ENCODE data around the gene MST1.

Gene MST1

DNA sequence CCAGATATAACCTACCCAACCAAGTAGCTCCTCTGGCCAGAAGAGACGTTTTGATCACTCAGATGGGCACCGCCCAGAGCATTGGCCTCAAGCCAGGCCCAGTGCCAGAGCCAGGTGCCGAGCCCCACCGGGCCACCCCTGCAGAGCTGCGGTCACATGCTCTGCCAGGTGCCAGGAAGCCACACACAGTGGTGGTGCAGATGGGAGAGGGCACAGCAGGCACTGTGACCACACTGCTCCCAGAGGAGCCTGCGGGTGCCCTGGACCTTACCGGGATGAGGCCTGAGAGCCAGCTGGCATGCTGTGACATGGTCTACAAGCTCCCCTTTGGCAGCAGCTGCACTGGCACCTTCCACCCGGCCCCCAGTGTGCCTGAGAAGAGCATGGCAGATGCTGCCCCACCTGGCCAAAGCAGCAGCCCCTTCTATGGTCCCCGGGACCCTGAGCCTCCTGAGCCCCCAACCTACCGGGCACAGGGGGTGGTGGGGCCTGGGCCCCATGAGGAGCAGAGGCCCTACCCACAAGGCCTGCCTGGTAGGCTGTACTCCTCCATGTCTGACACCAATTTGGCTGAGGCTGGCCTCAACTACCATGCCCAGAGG is 34.2 kb downstream of the MST1 start:
- DNase-seq, result no peak

DNA sequence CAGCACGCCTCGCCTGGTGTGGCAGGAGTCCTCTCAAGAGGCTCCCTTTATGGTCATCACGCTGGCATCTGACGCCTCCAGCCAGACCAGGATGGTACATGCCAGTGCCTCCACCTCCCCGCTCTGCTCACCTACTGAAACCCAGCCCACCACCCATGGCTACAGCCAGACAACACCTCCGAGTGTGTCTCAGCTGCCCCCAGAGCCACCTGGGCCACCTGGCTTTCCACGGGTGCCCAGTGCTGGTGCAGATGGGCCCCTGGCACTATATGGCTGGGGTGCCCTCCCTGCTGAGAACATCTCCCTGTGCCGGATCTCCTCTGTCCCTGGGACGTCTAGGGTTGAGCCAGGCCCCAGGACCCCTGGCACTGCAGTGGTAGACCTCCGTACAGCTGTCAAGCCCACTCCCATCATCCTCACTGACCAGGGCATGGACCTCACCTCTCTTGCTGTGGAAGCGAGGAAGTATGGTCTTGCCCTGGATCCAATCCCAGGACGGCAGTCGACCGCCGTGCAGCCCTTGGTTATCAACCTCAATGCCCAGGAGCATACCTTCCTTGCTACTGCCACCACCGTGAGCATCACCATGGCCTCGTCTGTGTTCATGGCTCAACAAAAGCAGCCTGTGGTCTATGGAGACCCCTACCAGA is 35.0 kb downstream of the MST1 start:
- DNase-seq, result no peak

DNA sequence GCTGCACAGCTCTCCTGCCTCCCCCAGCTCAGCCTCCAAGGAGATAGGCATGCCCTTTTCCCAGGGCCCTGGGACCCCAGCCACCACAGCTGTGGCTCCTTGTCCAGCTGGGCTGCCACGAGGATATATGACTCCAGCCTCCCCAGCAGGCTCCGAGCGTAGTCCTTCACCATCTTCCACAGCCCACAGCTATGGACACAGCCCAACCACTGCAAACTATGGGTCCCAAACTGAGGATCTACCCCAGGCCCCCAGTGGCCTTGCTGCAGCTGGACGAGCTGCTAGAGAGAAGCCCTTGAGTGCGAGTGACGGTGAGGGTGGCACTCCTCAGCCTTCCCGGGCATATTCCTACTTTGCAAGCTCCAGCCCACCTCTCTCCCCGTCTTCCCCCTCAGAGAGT is 35.7 kb downstream of the MST1 start:
- DNase-seq, result no peak

DNA sequence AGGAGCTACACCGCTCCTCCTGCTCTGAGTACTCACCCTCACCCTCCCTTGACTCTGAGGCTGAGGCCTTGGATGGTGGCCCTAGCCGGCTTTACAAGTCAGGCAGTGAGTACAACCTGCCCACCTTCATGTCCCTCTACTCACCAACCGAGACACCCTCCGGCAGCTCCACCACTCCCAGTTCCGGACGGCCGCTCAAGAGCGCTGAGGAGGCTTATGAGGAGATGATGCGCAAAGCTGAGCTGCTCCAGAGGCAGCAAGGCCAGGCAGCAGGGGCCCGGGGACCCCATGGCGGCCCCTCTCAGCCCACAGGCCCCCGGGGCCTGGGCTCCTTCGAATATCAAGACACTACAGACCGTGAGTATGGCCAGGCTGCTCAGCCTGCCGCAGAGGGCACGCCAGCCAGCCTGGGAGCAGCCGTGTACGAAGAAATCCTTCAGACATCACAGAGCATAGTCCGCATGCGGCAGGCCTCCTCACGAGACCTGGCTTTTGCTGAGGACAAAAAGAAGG is 36.3 kb downstream of the MST1 start:
- DNase-seq, result no peak

DNA sequence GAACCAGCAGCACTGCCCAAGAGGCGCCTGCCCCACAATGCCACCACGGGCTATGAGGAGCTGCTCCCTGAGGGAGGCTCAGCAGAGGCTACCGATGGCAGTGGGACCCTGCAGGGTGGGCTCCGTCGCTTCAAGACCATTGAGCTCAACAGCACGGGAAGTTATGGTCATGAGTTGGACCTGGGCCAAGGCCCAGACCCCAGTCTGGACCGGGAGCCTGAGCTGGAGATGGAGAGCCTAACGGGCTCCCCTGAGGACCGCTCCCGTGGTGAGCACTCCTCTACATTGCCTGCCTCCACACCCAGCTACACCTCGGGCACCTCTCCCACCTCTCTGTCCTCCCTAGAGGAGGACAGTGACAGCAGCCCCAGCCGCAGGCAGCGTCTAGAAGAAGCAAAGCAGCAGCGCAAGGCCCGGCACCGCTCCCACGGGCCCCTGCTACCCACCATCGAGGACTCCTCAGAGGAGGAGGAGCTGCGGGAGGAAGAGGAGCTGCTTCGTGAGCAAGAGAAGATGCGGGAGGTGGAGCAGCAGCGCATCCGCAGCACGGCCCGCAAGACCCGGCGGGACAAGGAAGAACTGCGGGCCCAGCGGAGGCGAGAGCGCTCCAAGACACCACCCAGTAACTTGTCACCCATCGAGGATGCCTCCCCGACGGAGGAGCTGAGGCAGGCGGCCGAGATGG is 36.9 kb downstream of the MST1 start:
- no peak for DNase-seq

DNA sequence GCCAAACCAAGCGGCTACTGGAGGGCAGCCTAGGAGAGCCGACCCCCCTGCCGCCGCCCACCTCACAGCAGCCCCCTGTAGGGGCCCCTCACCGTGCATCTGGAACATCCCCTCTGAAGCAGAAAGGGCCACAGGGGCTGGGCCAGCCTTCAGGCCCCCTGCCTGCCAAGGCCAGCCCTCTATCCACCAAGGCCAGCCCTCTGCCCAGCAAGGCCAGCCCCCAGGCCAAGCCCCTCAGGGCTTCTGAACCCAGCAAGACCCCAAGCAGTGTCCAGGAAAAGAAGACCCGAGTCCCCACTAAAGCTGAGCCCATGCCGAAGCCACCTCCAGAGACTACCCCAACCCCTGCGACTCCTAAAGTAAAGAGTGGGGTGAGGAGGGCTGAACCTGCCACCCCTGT is 38.6 kb downstream of the MST1 start:
- DNase-seq, result no peak

DNA sequence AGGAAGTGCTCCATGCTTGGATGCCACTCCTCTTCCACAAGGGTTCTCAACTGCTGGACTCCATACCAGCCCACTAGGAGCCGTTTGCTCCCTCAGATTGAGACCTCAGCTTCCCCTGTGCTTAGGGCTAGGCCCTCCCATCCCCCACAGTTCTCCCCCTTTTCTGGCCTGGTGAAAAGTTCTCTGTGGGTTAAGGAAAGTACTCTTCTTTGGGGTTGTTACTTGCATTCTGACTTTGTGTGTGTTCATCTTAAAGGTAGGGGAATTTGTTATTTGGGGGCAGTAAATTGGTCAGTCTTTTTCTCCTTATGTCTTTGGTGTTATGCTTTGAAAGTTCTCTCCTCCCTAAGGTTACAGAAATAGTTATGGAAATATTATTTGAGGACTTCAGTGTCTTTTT is 39.1 kb downstream of the MST1 start:
- DNase-seq, result no peak

DNA sequence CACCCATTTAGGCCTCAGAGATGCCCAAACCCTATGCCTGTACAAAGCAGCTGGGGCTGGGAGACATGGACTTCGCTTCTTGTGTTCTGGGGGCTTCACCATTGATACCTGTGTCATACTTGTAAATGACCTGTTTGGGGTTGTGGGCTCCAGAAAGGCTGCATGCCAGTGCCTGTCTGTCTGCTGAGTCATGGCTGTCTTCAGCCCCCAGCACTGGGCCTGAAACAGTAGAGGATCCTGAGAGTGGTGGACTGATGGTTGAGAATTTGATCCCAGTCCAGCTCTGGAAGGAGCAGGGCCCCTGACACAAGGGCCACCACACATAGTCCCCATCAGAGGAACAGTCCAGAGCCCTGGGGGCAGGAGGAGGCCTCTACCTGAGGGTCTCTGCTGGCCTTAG is 39.7 kb downstream of the MST1 start:
- no peak for DNase-seq

DNA sequence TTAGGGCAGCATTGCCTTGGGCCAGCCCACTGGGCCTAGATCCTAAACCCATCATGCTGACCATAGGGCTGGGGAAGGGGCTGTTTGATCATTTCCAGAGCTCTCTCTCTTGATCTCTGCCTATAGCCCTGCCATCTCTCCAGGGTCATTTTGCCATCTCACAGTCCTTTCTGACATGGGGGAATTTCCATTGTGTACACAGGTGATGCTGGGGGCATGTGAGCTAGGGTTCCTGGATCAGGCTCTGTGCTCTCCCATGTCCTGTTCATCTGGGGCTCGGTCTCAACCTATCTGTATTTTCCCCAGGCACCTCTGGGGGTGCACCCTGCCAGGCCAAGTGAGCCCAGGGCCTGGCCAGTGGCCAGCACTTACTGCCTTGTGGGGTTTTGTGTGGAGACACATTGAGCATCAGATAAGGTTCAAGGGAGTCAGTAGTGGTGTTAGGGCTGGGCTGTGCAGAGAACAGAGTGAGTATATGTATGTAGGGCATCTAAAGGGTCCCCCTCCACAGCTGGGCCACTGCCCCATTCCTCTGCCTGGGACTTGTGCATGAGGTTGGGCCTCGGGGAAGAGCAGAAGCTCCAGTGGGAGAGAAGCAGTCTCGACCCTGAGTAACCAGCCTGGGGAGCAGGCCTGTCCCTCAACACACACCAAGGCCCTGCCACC is 40.8 kb downstream of the MST1 start:
- DNase-seq, result no peak

DNA sequence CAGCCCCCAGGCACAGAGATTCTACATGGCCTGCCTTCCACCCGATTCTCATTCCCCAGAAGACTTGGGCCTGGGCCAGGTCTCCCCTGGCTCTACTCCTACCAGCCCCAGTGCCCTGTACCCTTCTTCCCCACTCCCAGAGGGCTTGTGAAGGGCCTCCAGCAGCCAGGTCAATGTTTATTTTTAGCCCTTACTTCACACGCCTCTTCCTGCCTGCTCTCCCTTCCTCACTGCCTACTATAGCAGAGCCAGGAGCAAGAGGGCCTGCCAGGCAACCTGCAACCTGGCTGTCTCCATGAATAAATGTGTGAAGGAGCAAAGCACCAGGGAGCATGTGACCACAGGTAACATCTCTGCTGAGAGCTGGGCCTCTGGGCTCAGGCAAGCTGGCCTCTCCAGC is 41.5 kb downstream of the MST1 start:
- no peak for DNase-seq

DNA sequence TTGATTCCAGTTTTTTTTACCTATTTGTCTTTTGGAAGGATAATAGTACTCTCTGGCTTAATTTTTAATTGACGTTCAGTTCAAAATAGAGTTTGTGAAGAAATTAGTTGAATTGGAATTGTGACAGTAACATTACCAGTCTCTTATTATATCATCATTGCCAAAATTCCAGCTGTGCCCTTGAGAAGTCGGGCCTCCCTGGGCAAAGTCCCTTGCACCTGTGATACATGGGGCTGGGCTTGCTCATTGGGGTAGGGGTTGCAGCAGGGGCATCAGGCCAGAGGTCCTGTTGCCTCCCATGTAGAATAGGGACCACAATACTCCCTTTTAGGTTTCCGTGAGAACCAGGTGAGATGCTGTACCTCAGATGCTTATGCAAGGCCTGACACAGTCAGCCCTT is 43.0 kb downstream of the MST1 start:
- DNase-seq, result no peak

DNA sequence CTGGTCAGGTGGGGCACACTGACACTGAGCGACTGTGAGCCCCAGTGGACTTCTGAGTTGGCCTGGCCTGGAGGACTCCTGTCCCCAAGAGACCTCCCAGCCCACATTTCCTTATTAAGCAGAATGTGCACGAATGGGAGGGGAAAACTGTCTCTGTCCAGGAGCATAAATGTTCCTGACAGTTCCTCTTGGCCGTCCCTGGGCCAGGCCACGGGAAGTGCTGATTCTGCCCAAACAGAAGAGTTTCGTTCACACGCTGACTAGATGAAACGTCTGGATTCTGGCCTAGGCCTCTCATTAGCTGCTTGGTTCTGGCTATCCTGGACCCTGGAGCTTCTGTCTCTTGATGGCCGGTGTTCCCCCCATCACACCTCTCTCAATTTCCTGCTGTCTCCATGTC is 44.6 kb downstream of the MST1 start:
- DNase-seq, result no peak

DNA sequence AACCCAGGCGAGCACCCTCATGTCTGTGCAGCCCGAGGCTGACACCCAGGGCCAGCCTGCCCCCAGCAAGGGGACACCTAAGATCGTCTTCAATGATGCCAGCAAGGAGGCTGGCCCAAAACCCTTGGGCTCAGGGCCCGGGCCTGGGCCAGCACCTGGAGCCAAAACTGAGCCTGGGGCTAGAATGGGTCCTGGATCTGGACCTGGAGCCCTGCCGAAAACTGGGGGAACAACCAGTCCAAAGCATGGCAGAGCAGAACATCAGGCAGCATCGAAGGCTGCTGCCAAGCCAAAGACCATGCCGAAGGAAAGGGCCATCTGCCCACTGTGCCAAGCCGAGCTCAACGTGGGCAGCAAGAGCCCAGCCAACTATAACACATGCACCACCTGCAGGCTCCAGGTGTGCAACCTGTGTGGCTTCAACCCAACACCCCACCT is 46.5 kb downstream of the MST1 start:
- DNase-seq, result no peak

DNA sequence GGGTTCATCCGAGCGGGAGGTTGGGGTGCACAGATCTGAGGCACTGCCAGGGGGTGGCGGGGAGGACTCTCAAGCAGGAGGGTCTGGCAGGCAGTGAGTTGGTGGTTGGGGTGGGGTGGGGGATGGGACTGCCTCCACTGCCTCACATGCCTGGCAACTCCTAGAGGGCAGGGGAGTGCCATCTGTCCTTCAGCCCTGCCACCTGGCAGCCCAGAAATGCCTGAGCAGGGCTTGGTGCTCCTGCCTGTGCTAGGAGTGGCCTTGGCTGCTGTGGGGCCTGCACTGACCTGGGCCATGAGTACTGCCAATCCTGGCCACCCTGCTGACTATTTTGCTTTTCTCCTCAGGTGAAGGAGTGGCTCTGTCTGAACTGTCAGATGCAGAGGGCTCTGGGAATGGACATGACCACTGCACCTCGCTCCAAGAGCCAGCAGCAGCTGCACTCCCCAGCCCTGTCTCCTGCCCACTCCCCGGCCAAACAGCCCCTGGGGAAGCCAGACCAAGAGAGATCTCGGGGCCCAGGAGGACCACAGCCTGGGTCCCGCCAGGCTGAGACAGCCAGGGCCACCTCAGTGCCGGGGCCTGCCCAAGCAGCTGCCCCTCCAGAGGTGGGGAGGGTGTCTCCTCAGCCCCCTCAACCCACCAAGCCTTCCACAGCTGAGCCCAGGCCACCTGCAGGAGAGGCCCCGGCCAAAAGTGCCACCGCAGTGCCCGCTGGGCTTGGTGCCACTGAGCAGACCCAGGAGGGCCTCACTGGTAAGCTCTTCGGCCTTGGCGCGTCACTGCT is 47.2 kb downstream of the MST1 start:
- DNase-seq, result no peak

DNA sequence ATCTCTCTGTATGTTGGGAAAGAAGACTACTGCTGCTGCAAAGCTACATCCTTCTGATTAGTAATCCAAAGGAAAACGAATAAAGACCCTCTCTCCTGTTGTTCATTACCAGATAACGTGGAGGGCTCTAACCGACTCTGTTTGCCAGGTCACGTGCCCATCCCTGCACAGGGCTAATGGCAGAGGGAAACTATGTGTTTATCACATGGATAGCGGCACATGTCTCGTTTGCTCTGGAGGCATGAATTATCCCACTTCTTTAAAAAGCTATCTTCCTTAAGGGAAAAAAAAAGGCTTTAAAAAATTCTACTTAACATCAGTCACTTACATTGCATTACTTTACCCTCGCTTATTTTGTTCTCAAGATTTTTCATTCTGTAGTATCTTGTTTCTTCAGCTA is 48.0 kb downstream of the MST1 start:
- no peak for DNase-seq

DNA sequence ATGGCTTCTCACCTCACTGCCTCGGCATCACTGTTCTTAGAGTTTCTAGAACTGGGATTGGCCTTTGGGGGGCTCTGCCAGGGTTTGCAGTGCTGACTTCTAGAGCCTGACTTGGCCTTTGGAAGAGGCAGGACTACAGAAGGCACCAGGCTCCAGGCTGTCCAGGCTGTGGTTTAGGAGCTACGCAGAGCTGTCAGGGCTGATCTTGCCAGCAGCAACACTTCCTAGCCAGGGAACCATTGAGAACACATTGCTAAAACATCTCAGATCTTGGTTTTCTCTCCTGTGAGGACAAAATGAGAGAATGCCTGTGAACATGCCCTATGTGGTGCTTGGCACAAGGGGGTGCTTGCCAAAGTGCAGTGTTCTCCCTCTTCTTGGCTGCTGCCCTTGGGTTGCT is 49.7 kb downstream of the MST1 start:
- no peak for DNase-seq

DNA sequence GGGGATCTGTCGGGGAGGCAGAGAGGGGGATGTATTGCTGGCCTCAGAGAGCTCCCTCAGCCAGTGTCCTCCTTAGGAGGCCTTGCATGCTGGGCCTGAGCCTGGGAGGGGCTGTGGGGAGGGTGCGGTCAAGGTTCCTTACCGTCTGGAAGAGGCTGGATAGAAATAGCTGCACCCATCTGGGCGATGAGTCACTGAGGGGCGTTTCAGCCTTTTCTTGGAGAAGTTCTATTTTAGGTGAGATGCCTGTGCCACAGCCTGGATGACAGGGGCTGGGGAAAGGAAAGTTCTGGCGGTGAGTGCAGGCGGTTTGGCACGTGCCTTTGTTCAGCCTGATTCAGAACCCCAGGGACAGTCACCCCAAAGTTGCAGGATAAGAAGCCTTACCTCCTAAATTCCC is 50.8 kb downstream of the MST1 start:
- no peak for DNase-seq

DNA sequence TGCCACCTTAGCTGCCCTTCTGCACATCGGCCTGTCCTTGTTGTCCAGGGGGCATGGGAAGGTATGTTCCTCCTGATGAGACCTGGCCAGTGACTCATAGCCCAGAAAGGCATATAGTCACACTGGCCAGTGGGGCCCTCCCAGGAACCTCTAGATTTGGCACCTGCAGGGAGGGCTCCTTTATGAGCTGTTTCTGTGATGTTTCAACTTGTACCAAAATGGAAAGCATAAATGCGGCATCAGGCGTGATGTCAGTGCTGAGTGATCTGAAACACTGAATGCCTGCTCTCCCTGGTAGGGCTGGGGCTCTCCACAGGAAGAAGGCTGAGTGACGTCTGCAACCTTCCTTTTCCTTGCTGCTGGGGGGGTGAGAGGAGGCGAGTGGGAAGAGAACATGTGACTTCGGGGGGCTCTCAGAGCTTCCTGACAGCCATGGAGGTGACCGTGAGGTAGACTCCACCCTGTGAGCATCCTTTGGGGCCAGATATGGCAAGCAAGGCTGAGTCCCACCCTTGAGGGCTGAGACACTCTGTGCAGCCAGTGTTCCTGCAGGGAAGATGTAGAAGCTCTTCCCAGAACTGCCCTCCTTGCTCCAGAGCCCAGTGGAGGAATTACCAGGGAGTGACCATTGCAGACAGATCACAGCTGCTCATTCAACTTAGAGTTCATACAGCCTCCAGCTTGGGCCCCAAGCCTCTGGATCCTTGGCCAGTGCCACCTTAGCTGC is 52.2 kb downstream of the MST1 start:
- no peak for DNase-seq

DNA sequence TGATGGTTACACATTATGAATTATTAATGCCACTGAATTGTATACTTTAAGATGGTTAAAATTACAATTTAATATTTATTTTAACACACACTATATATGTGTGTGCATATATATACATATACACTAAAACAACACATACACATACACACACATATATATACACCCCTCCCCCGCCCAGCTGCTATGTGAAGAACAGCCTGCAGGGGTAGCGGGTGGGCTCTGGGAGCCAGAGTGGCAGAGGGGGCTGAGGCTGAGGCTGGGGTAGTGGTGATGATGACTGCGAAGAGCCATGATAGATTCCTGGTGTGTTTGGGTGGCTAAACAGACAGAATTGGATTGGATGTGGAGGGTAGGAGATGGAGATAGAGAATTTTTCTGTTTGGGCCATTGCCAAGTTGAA is 54.5 kb downstream of the MST1 start:
- DNase-seq, result no peak
